DOHH2 (cell line): ENCODE measurements around the gene H3-3A.

Experiments
- H3F3A ChIP-seq: fragments of 200-600 bp; sonication (generic), shearing (Covaris generic); 2 replicates; pipeline ENCODE4 v1.6.0; 2016; ENCODE audit warnings: antibody characterized with exemption, mild to moderate bottlenecking; ENCODE audit not compliant: control insufficient read depth, insufficient read depth
- H3K27ac ChIP-seq: fragments of 200-600 bp; sonication (generic); 2 replicates; pipeline ENCODE4 v1.5.1; 2014; ENCODE audit warnings: low read depth, mild to moderate bottlenecking, low read length, moderate library complexity
- H3K27me3 ChIP-seq: fragments of 200-600 bp; sonication (generic); 2 replicates; pipeline ENCODE4 v1.6.1; 2014; ENCODE audit warnings: mild to moderate bottlenecking, low read length, mixed read lengths; ENCODE audit not compliant: control insufficient read depth
- H3K36me3 ChIP-seq: fragments of 200-600 bp; sonication (generic); 2 replicates; pipeline ENCODE4 v1.6.1; 2014; ENCODE audit warnings: mild to moderate bottlenecking, low read length, moderate library complexity, mixed read lengths; ENCODE audit not compliant: control insufficient read depth
- H3K4me1 ChIP-seq: fragments of 200-600 bp; sonication (generic); 2 replicates; pipeline ENCODE4 v1.6.1; 2014; ENCODE audit warnings: mild to moderate bottlenecking, low read length, mixed read lengths; ENCODE audit not compliant: control insufficient read depth
- H3K4me2 ChIP-seq: fragments of 200-600 bp; sonication (generic); 2 replicates; pipeline ENCODE4 v1.6.0; 2014; ENCODE audit warnings: mild to moderate bottlenecking, low read length, moderate library complexity
- H3K4me3 ChIP-seq: fragments of 200-600 bp; sonication (generic); 2 replicates; pipeline ENCODE4 v1.5.1; 2014; ENCODE audit warnings: mild to moderate bottlenecking, low read length, mixed read lengths
- H3K79me2 ChIP-seq: fragments of 200-600 bp; sonication (generic); 2 replicates; pipeline ENCODE4 v1.6.1; 2014; ENCODE audit warnings: mild to moderate bottlenecking, low read length, mixed read lengths; ENCODE audit not compliant: control insufficient read depth
- H3K9me2 ChIP-seq: fragments of 200-600 bp; sonication (generic); replicated peaks from 2 replicates; pipeline ENCODE4 v1.6.1; 2014; ENCODE audit warnings: mild to moderate bottlenecking, low read length, mixed read lengths; ENCODE audit not compliant: control insufficient read depth
- H3K9me3 ChIP-seq: fragments of 200-600 bp; sonication (generic); 2 replicates; pipeline ENCODE4 v1.6.1; 2014; ENCODE audit warnings: antibody characterized with exemption, low read length, mixed read lengths; ENCODE audit not compliant: control insufficient read depth, insufficient read depth
- H4K20me1 ChIP-seq: fragments of 200-600 bp; sonication (generic); 2 replicates; pipeline ENCODE4 v1.6.0; 2014; ENCODE audit warnings: low read depth, mild to moderate bottlenecking, antibody characterized with exemption, low read length, moderate library complexity; ENCODE audit not compliant: control insufficient read depth, insufficient read depth
- EZH2phosphoT487 ChIP-seq: fragments of 200-600 bp; sonication (generic); IDR thresholded peaks from 2 replicates; pipeline ENCODE4 v1.6.1; 2017; ENCODE audit warnings: borderline replicate concordance, mild to moderate bottlenecking, antibody characterized with exemption, low read length, moderate library complexity, mixed read lengths
- TF ChIP-seq, protein P1 (sequence below): fragments of 200-600 bp; sonication (generic); IDR thresholded peaks from one replicate; pipeline ENCODE4 v1.5.1; 2014; ENCODE audit warnings: antibody characterized with exemption, mild to moderate bottlenecking, low read depth, low read length; ENCODE audit not compliant: poor library complexity, severe bottlenecking

Gene H3-3A

DNA sequence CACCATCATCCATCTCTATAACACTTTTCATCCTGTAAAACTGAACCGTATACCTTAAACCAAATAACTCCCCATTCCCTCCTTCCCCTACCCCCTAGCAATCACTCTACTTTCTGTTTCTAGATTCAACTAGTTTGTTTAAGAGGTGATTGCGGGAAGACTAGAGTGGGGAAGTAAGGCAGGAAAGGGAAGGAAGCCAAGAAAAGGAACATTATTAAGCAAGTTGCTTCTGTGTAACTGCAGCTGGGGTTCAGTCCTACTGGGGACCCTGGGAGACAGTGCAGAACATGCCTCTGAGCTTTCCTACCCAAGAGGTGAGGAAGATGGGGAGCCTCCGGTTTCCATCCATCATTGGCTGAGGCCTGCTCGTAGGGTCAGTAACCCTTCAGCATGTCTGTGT lies 28.9 kb upstream of the H3-3A start:
- Histone ChIP-seq H3K9me3 (no peaks in the 10 kb centered on the region), H3F3A (no peaks in the 10 kb centered on the region), H3K4me1 (peaks cover 23% of the 10 kb centered on the region), H4K20me1 (no peaks in the 10 kb centered on the region), H3K79me2 (no peaks in the 10 kb centered on the region), H3K36me3 (no peaks in the 10 kb centered on the region), H3K27ac (no peak overlapping the region), H3K9me2 (no peaks in the 10 kb centered on the region), H3K4me3 (no peak overlapping the region), H3K4me2 (no peak overlapping the region), H3K27me3 (no peaks in the 10 kb centered on the region)
- no peak for TF ChIP-seq EZH2phosphoT487
- TF ChIP-seq, protein P1, sequence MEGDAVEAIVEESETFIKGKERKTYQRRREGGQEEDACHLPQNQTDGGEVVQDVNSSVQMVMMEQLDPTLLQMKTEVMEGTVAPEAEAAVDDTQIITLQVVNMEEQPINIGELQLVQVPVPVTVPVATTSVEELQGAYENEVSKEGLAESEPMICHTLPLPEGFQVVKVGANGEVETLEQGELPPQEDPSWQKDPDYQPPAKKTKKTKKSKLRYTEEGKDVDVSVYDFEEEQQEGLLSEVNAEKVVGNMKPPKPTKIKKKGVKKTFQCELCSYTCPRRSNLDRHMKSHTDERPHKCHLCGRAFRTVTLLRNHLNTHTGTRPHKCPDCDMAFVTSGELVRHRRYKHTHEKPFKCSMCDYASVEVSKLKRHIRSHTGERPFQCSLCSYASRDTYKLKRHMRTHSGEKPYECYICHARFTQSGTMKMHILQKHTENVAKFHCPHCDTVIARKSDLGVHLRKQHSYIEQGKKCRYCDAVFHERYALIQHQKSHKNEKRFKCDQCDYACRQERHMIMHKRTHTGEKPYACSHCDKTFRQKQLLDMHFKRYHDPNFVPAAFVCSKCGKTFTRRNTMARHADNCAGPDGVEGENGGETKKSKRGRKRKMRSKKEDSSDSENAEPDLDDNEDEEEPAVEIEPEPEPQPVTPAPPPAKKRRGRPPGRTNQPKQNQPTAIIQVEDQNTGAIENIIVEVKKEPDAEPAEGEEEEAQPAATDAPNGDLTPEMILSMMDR, result no peak

DNA sequence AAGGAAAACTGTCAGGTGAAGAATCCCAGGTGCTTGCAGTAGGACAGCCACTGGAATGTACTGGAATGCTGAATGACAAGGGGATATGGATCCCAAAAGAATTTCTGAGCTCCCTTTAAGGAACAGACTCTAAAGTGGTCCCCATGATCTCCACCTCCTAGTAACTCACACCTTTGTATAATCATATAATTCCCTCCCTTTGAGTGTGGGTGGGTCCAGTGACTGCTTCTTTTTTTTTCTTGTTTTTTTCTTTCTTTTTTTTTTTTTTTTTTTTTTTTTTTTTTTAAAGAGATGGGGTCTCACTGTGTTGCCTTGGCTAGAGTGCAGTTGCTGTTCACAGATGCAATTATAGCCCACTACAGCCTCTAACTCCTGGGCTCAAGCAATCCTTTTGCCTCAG lies 28.5 kb upstream of the H3-3A start:
- no peak overlapping the region for H3K4me3 ChIP-seq
- peaks cover 19% of the 10 kb centered on the region for H3K4me1 ChIP-seq
- no peaks in the 10 kb centered on the region for H3K79me2 ChIP-seq
- H4K20me1 ChIP-seq, result no peaks in the 10 kb centered on the region
- H3K27ac ChIP-seq, result no peak overlapping the region
- H3K4me2 ChIP-seq, result no peak overlapping the region
- H3K27me3 ChIP-seq, result no peaks in the 10 kb centered on the region
- no peaks in the 10 kb centered on the region for H3F3A ChIP-seq
- TF ChIP-seq, protein P1, result no peak
- TF ChIP-seq EZH2phosphoT487, result no peak
- H3K9me3 ChIP-seq, result no peaks in the 10 kb centered on the region
- H3K9me2 ChIP-seq, result no peaks in the 10 kb centered on the region
- no peaks in the 10 kb centered on the region for H3K36me3 ChIP-seq

DNA sequence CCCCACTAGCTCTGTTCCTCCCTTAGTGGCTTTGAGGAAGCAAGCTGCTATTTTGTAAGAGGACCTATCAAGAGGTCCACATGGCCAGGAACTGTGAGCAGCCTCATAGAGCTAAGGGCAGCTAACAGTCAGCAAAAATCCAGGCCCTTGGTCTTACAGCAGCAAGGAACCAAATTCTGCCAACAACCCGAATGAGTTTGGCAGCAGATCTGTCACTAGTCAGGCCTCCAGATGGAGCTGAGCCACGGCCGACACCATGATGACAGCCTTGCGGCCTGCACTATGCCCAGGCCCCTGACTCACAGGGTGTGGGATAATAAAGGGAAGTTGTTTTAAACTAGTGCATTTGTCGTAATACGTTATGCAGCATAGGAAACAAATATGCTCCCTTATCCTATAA lies 28.0 kb upstream of the H3-3A start:
- Histone ChIP-seq H4K20me1 (no peaks in the 10 kb centered on the region), H3K36me3 (no peaks in the 10 kb centered on the region), H3K27me3 (no peaks in the 10 kb centered on the region), H3K4me2 (no peak overlapping the region), H3K9me3 (no peaks in the 10 kb centered on the region), H3K79me2 (no peaks in the 10 kb centered on the region), H3F3A (no peaks in the 10 kb centered on the region), H3K4me3 (no peak overlapping the region), H3K27ac (no peak overlapping the region), H3K9me2 (no peaks in the 10 kb centered on the region), H3K4me1 (peaks cover 14% of the 10 kb centered on the region)
- no peak for TF ChIP-seq EZH2phosphoT487
- TF ChIP-seq, protein P1, result no peak

DNA sequence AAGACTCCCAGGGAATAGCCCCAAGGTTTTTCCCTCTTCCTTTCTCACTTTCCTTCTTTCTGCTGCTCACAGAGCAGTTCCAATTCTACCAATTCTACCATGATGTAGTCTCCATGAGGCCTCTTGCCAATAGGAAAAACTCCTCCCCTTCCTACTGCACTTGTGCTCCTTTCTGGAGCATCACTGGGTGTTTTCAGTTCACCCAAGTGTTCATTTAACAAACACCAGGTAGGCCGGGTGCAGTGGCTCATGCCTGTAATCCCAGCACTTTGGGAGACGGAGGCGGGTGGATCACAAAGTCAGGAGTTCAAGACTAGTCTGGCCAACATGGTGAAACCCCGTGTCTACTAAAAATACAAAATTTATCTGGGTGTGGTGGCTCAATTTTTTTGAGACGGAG lies 26.6 kb upstream of the H3-3A start:
- no peak overlapping the region for H3K4me3 ChIP-seq
- no peaks in the 10 kb centered on the region for H3K9me2 ChIP-seq
- no peaks in the 10 kb centered on the region for H3F3A ChIP-seq
- no peaks in the 10 kb centered on the region for H3K79me2 ChIP-seq
- H3K4me2 ChIP-seq, result no peak overlapping the region
- H4K20me1 ChIP-seq, result no peaks in the 10 kb centered on the region
- H3K9me3 ChIP-seq, result no peaks in the 10 kb centered on the region
- TF ChIP-seq, protein P1, result no peak
- no peak for TF ChIP-seq EZH2phosphoT487
- no peaks in the 10 kb centered on the region for H3K36me3 ChIP-seq
- H3K4me1 ChIP-seq, result 0 out of 2 replicates have a peak, but pooled peaks cover 5% of the 10 kb centered on the region
- no peak overlapping the region for H3K27ac ChIP-seq
- H3K27me3 ChIP-seq, result no peaks in the 10 kb centered on the region
